ENCODE measurements around the gene LIF.

LIF gene

GRCh38 chr22:30245985-30246813, at the start of gene LIF:
Gene LIF, minus strand, starts transcription at chr22:30246759. Its CDS starts 64 bp downstream, at chr22:30246695.
- peak; percentile 67 for DNase-seq

- DNase-seq, result no peak
Measured at GRCh38 chr22:30296324-30296723, 49.8 kb upstream of the LIF start.

GRCh38 chr22:30295576-30295975, 49.0 kb upstream of the LIF start:
- DNase-seq, result no peak

- no peak for DNase-seq
Measured at GRCh38 chr22:30294830-30295229, 48.3 kb upstream of the LIF start.

GRCh38 chr22:30294066-30294465, 47.5 kb upstream of the LIF start:
- no peak for DNase-seq

- DNase-seq, result no peak
Measured at GRCh38 chr22:30293026-30293425, 46.5 kb upstream of the LIF start.

- no peak for DNase-seq
Measured at GRCh38 chr22:30292069-30292970, 45.8 kb upstream of the LIF start.

- DNase-seq, result no peak
Measured at GRCh38 chr22:30291058-30291892, 44.7 kb upstream of the LIF start.

- no peak for DNase-seq
Measured at GRCh38 chr22:30290342-30291057, 43.9 kb upstream of the LIF start.

GRCh38 chr22:30289980-30290313, 43.4 kb upstream of the LIF start:
- DNase-seq, result no peak

GRCh38 chr22:30289141-30289979, 42.8 kb upstream of the LIF start, which contains the start of gene CASTOR1:
Gene CASTOR1, minus strand, starts transcription at chr22:30289505. Its CDS starts 8 bp downstream, at chr22:30289497.
- peak; percentile 90 for DNase-seq

- no peak for DNase-seq
Measured at GRCh38 chr22:30288419-30289140, 42.0 kb upstream of the LIF start.

GRCh38 chr22:30287648-30288418, 41.3 kb upstream of the LIF start:
- peak; percentile 91 for DNase-seq

- DNase-seq, result peak; percentile 90
Measured at GRCh38 chr22:30286813-30287647, 40.5 kb upstream of the LIF start.

- no peak for DNase-seq
Measured at GRCh38 chr22:30286331-30286730, 39.8 kb upstream of the LIF start.

- no peak for DNase-seq
Measured at GRCh38 chr22:30285846-30286200, 39.3 kb upstream of the LIF start.

- DNase-seq, result no peak
Measured at GRCh38 chr22:30285176-30285845, 38.8 kb upstream of the LIF start.

GRCh38 chr22:30284666-30285065, 38.1 kb upstream of the LIF start:
- no peak for DNase-seq

Measured in activated naive CD4-positive, alpha-beta T cell treated with Interleukin-2 at 50 U/mL for 16 hours (primary cell).